Activated naive CD8-positive, alpha-beta T cell (primary cell): ENCODE results near the gene VCP.

Experiments used
- H3K27ac Mint-ChIP-seq: one replicate; pipeline ENCODE4 v1.8.0; 2021; ENCODE audit warnings: mixed read lengths
- H3K27me3 Mint-ChIP-seq: one replicate; pipeline ENCODE4 v1.8.0; 2021; ENCODE audit warnings: mixed read lengths
- H3K36me3 Mint-ChIP-seq: one replicate; pipeline ENCODE4 v1.8.0; 2021; ENCODE audit warnings: mixed read lengths
- H3K4me1 Mint-ChIP-seq: one replicate; pipeline ENCODE4 v1.8.0; 2021; ENCODE audit warnings: low read depth, mixed read lengths
- H3K4me3 Mint-ChIP-seq: one replicate; pipeline ENCODE4 v1.8.0; 2021; ENCODE audit warnings: mild to moderate bottlenecking, mixed read lengths
- H3K9me3 Mint-ChIP-seq: one replicate; pipeline ENCODE4 v1.8.0; 2021; ENCODE audit warnings: low read depth, mixed read lengths

VCP gene

DNA sequence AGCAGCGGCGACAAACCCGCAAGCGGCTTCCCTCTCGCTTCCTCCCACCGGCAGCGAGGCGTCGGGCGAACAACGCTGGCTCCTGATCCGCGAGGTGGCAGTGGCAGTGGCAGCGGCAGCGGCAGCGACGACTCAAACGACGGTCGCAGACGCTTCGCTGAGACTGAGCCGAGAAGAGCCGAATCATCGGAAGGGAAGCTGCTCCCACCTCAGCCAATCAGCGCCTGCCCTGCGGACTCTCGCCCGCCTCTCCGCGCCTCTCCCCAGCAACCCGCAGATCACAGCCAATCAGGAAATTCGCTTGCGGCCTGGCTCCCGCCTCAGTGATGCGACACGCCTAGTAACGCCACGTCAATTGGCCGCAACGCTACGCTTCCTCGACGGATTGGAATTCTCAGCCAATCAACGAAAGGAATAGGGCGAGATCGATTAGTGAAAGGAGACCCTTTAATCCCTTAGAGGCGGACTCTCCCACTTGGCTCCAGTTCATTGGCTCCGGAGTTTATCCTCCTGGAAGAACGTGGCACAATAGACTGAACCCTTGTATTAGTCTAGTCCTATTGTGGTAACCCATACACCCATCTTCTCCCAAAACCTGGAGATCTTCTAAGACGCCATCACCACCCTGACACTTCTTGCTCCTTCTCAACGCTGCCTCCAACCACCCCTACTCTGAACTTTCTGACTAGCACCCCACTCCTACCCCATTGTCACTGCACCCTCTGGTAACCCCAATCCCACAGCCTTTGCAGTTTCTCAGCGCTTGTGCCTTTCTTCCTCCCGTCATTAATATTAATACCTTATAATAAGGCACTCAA is at the start of gene VCP:
TSS of gene VCP (minus strand) at position 165 of the 818 bp plus-strand sequence. CDS start 272 bp downstream, outside the sequence.
- H3K9me3 Mint-ChIP-seq, result no peaks in the 10 kb centered on the region
- H3K27me3 Mint-ChIP-seq, result no peaks in the 10 kb centered on the region
- peaks cover 43% of the 10 kb centered on the region for H3K4me1 Mint-ChIP-seq
- H3K36me3 Mint-ChIP-seq, result peaks cover 8% of the 10 kb centered on the region
- peak within 1 kb of the TSS; percentile 95 for H3K4me3 Mint-ChIP-seq
- peak within 1 kb of the TSS; percentile 95 for H3K27ac Mint-ChIP-seq

DNA sequence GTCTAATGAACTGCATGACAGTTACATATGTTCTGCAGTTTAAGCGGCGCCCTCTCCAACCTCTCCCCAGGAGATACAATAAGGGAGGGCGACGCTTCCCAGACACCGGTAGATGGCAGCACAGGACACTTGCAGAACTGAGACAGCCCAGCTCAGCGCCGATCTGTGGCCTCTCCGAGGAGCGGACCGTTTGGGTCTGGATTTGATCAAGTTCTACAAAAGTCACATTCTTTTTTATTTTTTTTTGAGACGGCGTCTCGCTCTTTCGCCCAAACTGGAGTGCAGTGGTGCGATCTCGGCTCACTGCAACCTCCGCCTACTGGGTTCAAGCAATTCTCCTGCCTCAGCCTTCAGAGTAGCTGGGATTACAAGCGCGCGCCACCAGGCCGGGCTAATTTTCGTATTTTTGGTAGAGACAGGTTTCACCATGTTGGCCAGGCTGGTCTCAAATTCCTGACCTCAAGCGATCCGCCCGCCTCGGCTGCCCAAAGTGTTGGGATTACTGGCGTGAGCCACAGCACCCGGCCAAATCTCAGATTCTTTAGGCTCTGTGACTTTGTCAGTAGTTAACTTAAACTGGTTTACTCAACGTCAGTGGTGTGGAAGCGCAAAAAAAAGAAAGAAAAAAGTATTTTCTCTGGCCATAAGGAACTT is 44.6 kb upstream of the VCP start:
- H3K9me3 Mint-ChIP-seq, result no peaks in the 10 kb centered on the region
- peak overlapping the region; percentile 88 for H3K27ac Mint-ChIP-seq
- peaks cover 41% of the 10 kb centered on the region for H3K4me1 Mint-ChIP-seq
- H3K27me3 Mint-ChIP-seq, result no peaks in the 10 kb centered on the region
- H3K36me3 Mint-ChIP-seq, result no peaks in the 10 kb centered on the region
- peak overlapping the region; percentile 91 for H3K4me3 Mint-ChIP-seq

DNA sequence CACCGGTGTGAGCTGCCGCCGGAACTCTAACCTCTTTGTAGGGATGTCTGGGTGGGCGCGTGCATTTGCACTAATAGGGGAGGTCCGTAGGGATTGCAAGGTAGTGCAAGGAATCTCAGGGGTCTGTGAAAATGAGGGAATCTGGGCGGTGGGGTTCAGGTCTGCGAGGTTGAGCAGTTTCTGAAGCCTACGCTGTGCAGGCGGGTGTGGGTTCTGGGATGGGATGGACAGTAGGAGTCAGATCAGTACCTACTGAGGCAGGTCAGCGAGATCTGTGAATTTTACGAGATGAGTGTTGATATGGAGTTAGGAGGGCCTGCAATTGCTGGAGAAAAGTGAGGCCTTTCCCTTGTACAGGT is 44.1 kb upstream of the VCP start:
- H3K36me3 Mint-ChIP-seq, result no peaks in the 10 kb centered on the region
- peak overlapping the region; percentile 88 for H3K27ac Mint-ChIP-seq
- H3K4me1 Mint-ChIP-seq, result peaks cover 46% of the 10 kb centered on the region
- no peaks in the 10 kb centered on the region for H3K9me3 Mint-ChIP-seq
- peak overlapping the region; percentile 91 for H3K4me3 Mint-ChIP-seq
- H3K27me3 Mint-ChIP-seq, result no peaks in the 10 kb centered on the region

DNA sequence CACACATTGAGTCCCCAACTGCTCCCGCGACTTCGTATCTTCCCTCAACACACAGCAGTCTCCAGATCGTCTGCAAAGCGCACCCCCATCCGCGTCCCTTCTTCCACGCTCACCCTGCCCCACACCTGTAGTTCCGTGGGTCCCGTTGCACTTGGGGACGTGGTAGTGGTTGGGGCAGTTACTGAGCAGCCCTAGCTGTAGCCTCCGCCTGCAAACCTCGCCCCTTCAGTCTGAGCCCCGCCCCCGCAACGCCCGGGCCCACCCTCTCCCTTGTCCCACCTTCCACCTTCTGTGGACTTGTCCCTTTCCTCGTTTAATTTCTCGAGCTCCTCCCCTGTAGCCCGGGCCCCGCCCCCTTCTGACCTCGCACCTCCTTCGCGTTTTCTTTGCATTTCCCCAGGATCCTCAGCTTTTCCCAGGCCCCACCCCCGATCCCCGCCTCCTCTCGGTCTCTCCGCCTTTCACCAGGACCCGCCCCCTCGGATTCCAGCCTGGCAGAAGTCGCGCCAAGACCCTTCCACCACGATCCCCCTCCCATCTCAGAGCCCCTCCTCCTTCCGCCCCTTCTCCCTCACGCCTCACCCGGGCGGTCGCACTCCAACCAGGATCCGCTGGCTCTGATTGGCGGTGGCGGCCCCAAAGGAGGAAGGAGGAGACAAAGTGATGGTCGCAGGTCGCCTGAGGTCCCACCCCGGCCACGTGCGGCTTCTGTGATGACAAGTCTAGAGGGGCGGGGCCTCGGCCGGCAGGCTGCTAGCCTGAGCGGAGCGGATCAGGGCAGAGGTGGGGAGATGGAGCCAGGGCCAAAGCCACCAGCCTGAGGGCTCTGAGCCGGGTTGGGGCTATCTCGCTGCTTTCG is 43.5 kb upstream of the VCP start, which contains the start of gene ATOSB:
TSS of gene ATOSB (minus strand) at position 183 of the 859 bp plus-strand sequence. CDS start 7,588 bp downstream, outside the sequence.
- Mint-ChIP-seq H3K4me1 (peaks cover 49% of the 10 kb centered on the region), H3K27ac (peak within 1 kb of the TSS; percentile 88), H3K27me3 (no peaks in the 10 kb centered on the region), H3K4me3 (peak within 1 kb of the TSS; percentile 91), H3K36me3 (no peaks in the 10 kb centered on the region), H3K9me3 (no peaks in the 10 kb centered on the region)

DNA sequence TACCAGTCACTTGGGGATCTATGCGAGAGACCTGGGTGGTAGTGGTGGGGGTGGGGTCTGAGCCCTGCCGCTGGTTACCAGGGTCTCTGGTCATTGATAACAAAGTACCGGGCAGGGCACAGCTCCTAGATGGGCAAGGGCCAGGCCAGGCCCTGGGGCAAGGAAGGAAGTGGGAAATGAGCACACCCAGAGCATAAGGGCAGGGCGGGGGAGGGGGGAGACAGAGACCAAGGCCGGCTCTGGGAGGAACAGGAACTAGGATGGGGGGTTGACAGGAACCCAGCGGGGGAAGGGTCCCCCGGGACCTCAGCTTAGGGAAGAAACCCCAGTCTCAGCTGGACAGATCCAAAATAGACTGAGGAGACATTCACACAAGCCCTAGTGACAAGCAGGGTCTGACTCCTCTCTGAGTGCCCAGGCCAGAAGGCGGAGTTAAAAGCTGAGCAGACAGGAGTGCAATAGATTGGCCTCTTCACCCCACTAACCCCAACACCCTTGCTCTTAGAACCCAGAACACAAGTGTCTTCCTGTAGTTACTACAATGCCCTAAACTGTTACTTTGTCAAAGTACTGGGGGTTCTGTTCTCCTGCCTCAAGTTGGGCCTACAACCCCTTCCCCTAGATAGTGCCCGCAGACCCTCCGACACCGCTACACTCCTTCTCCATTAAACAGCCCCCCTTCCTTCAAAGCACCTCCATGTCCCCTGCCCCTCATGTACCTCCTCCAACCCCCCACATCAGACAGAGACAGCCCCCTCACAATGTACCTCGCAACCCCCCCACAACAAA is 42.6 kb upstream of the VCP start:
- Mint-ChIP-seq H3K4me1 (peaks cover 56% of the 10 kb centered on the region), H3K9me3 (no peaks in the 10 kb centered on the region), H3K27ac (peak overlapping the region; percentile 50), H3K4me3 (peak overlapping the region; percentile 91), H3K27me3 (no peaks in the 10 kb centered on the region), H3K36me3 (no peaks in the 10 kb centered on the region)

DNA sequence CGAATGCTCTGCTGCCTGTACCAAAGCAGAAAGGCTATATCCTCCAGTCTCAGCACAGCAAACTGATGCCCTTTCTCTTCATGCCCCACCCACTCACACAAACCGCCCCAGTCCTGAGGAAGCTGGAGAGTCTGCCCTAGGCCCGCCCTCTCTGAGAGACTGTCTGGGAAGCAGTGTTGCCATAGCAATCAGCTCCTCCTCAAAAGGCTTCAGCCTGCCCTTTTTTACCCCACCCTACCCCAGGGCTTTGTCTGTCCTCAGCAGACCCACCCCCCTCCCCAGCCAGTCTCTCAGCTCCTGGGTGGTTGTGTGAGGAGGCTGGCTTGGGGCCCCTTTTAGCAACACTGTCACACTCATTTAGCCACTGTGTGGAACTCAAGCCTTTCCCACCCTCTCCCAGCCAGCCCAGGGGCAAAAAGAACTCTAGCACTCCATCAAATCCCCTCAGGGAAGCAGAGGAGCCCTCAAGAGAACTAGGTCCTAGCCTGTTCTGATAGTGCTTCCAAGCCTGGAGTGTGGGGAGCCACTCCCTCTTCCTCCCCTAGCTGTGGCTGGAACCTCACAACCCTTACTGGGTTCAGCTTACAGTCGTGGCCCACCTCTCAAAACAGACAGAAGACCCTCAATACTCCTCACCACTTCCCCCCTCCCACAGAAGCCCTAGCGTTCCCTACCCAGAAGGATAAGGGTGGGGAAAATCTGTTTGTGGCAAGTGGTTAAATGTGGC is 41.9 kb upstream of the VCP start:
- Mint-ChIP-seq H3K36me3 (no peaks in the 10 kb centered on the region), H3K27ac (peak overlapping the region; percentile 77), H3K27me3 (no peaks in the 10 kb centered on the region), H3K9me3 (no peaks in the 10 kb centered on the region), H3K4me1 (peaks cover 62% of the 10 kb centered on the region), H3K4me3 (peak overlapping the region; percentile 91)

DNA sequence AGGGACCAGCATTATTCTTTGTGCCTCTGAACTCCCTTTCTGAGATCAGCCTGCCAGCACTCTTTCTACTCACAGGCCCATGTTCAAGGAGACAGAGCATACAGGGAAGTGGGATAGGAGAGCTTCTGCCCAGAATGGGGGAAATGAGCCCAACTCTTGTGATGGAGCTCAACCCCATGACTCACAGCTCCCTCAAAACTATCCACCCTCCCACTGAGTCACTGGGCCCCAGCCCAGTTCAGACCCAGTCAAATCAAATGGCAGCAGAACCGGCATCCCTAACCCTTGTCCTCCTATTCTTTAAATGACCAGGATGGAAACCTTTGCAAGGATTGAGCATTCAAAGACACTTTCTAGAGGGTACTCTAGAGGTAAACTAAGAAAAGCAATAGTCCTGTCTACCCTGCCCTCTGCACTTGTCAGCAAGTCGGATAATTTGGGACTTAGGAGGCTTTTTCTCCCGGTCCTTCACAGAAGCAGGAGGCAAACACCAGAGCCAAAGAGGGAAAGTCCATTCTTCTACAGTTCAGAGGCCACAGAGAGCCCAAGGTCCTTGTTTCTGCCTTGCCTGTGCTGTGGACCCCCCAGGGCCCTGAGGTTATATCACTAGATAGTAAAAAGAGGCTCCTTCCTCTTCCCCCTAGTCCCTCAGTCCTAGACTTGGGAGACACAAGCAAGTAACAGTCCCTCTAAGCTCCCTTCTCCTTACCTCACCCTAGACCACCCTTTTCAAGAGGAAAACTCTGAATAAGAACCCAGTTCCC is 40.0 kb upstream of the VCP start:
- Mint-ChIP-seq H3K4me1 (peaks cover 62% of the 10 kb centered on the region), H3K27me3 (no peaks in the 10 kb centered on the region), H3K27ac (peak overlapping the region; percentile 81), H3K36me3 (no peaks in the 10 kb centered on the region), H3K4me3 (peak overlapping the region; percentile 81), H3K9me3 (no peaks in the 10 kb centered on the region)

DNA sequence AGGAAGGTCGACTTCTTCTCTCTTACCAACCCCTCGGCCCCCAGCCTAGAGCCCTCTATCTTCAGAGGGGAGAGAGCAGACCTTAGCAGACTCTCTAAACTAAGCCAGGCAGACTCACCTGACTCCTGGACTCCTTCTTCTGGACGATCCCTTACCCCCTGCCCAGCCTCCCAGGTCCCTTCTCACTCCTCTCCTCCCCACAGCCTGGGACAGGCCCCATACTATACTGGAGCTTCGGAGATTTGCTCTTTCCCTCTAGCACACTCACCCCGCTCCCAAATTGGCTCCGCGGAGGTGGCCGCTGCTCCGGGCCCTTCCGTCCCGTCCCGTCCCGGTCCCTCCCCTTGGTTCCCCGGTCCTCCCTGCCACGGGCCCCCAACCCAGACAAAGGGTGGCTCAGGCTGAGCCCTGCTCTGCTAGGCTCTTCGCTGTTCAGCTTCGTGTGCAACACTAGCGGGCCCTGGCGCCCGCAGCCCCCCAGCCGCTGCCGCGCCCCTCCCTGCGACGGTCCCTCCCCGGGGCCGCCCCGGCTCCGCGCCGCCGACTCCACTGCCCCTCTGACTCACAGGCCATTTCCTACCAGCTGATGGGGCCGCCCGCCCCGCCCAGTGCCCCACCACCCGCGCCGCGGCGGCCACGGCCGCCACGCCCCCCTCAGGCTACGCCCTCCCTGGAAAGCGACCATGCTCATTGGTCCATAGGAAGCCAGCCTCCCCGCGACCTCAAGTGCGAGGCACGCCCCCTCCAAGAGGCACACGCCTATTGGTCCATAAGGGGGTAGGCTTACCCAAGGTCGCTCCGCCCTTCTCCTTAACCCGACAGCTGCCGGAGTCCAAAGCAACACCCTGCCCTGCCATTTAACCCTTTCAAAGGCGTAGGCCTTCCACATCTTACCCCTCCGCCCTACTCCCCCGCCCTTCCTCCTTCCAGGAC is 38.8 kb upstream of the VCP start:
- H3K27ac Mint-ChIP-seq, result peak overlapping the region; percentile 81
- peaks cover 56% of the 10 kb centered on the region for H3K4me1 Mint-ChIP-seq

DNA sequence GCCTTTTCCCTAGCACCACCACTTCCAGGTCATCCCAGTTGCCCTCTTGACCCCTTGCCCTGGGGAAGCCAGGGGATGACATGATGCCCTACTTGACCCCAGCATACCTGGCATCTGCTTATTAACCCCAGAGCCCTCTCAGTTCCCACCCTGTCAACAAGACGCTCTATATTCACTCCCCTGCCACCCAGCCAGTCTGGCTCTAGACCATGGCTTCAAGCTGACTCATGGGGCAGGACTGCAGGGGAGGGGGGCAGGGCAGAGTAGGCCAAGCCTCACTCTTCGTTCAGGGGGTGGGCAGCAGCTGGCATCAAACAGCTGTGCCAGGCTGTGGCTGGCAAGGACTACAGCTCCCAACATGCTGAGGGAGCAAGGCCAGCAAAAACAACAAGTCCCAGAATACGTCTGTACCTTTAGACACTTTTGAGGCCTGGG is 37.9 kb upstream of the VCP start:
- H3K9me3 Mint-ChIP-seq, result no peaks in the 10 kb centered on the region
- peaks cover 2% of the 10 kb centered on the region for H3K36me3 Mint-ChIP-seq
- H3K4me3 Mint-ChIP-seq, result peak overlapping the region; percentile 81
- no peak overlapping the region for H3K27ac Mint-ChIP-seq
- H3K4me1 Mint-ChIP-seq, result peaks cover 49% of the 10 kb centered on the region
- no peaks in the 10 kb centered on the region for H3K27me3 Mint-ChIP-seq

More for the DNA sequence above, 38.8 kb upstream of the VCP start:
- Mint-ChIP-seq H3K9me3 (no peaks in the 10 kb centered on the region), H3K36me3 (no peaks in the 10 kb centered on the region), H3K4me3 (peak overlapping the region; percentile 81), H3K27me3 (no peaks in the 10 kb centered on the region)

DNA sequence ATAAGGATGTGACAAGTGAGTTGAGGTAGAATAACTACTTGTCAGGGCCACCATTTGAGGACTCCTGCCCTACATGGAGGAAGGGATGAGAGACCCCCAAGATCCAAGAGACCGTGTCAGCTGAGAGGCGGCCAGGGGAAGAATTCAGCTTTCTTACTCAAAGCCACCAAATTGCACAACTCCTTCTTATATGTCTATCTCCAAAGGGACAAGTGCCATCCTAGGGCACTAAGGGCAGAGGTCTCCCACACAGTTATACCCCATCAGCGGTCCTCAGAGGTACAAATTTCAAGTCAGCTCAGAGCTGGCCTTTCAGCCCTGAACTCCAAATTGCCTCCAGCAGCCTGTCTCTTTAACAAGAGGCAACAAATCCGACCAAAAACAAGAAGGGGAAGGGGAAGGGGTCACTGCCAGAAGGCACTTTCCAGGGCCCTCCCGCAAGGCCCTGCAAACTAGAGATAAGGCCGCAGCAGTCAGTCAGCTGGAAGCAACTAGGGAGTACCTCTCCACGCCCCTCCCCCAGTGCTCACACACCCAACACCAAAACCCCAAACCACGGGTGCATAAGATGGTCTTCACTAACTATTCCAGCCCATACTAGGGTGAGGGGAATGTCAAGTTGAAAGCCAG is 36.6 kb upstream of the VCP start:
- H3K27ac Mint-ChIP-seq, result no peak overlapping the region
- H3K36me3 Mint-ChIP-seq, result peaks cover 2% of the 10 kb centered on the region
- H3K4me1 Mint-ChIP-seq, result peaks cover 36% of the 10 kb centered on the region
- H3K4me3 Mint-ChIP-seq, result no peak overlapping the region
- H3K9me3 Mint-ChIP-seq, result no peaks in the 10 kb centered on the region
- no peaks in the 10 kb centered on the region for H3K27me3 Mint-ChIP-seq

DNA sequence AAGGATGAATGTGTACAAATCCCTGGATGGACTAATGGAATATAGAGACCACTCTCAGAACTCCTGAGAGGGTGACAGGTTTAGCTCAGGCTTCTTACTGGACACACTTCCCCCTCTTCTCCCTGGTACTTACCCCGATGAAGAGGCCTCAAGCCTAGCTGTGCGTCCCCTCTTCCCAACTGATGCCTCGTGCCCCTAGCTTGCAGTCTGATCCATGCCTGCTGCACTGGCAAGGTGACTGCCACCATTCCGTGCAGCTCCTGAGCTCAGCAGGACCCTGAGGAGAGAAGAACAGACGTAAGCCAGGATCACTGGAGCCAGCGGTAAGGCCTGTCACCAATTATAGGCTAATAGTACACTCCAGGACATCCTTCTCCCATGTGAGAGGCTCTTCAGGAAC is 36.0 kb upstream of the VCP start:
- Mint-ChIP-seq H3K27ac (no peak overlapping the region), H3K9me3 (no peaks in the 10 kb centered on the region), H3K4me1 (peaks cover 33% of the 10 kb centered on the region), H3K4me3 (no peak overlapping the region), H3K27me3 (no peaks in the 10 kb centered on the region), H3K36me3 (peaks cover 2% of the 10 kb centered on the region)
